H1 (cell line): Measurements from ENCODE around the gene EWSR1. TPM values are rescaled to one million over a fixed set of nuclear protein-coding genes. Genes with fewer than 3 reads are reported as not detected.
A peak's percentile ranks its signal among the peaks of the same experiment; 100 is the strongest.

Experiments
- BACH1 ChIP-seq: IDR thresholded peaks from 2 replicates; pipeline ENCODE4 v1.6.1; 2012; ENCODE audit warnings: low read length, improper control_type of control experiment
- CBX5 ChIP-seq: fragments of 300-800, 300-1000 bp; sonication (generic); IDR thresholded peaks from 2 replicates; pipeline ENCODE4 v1.7.1; 2016; ENCODE audit warnings: antibody characterized with exemption, low read length, low read depth
- CHD7 ChIP-seq: fragments of 300-600 bp; sonication (generic); IDR thresholded peaks from 2 replicates; pipeline ENCODE4 v1.7.1; 2012; ENCODE audit warnings: low read length, moderate library complexity, mild to moderate bottlenecking, inconsistent platforms; ENCODE audit not compliant: insufficient replicate concordance
- EZH2 ChIP-seq: fragments of 200-600 bp; sonication (generic); IDR thresholded peaks from 2 replicates; pipeline ENCODE4 v1.7.1; 2012; ENCODE audit warnings: low read depth, mild to moderate bottlenecking, moderate library complexity, low read length, inconsistent platforms; ENCODE audit not compliant: severe bottlenecking
- KDM1A ChIP-seq: fragments of 200-600, 300-600 bp; sonication (generic); IDR thresholded peaks from 2 replicates; pipeline ENCODE4 v1.7.1; 2016; ENCODE audit warnings: mild to moderate bottlenecking, low read length, borderline replicate concordance
- KDM4A ChIP-seq: IDR thresholded peaks from one replicate; pipeline ENCODE4 v1.7.1; 2012; ENCODE audit warnings: low read depth, mild to moderate bottlenecking, moderate library complexity, low read length, inconsistent platforms; ENCODE audit not compliant: severe bottlenecking
- NRF1 ChIP-seq: IDR thresholded peaks from 2 replicates; pipeline ENCODE4 v1.6.1; 2011; ENCODE audit warnings: mild to moderate bottlenecking, low read depth, low read length, improper control_type of control experiment
- RFX5 ChIP-seq: IDR thresholded peaks from 2 replicates; pipeline ENCODE4 v1.6.1; 2011; ENCODE audit warnings: low read depth, low read length, improper control_type of control experiment, borderline replicate concordance
- SUZ12 ChIP-seq: fragments of 200-600 bp; sonication (generic); IDR thresholded peaks from 2 replicates; pipeline ENCODE4 v1.6.1; 2012; ENCODE audit warnings: mild to moderate bottlenecking, inconsistent platforms, low read length, moderate library complexity, mixed read lengths
- polyA plus RNA-seq, 7 experiments: library from polyadenylated mRNA; depleted of rRNA in 3 of 7; stranded (reverse) in 5 of 7; unstranded in 2 of 7; fragments of >200 nt in 5 of 7; fragments of 200-250 nt in 2 of 7; gene quantifications; 1 replicate in 5 of 7; 2 replicates in 1 of 7; 4 replicates in 1 of 7; pipeline versions ENCODE4 v1.2.1 to v1.2.3, GENCODE V29; 2011 to 2013; ENCODE audit warnings: missing spikeins in 2 of 7, mixed read lengths in 2 of 7
- total RNA-seq: library from RNA; stranded (reverse); fragmentation: NEBNext Ultra II Directional; extraction: Animal tissue kit (Norgen Biotek cat#: 25700); gene quantifications from 2 replicates; pipeline ENCODE4 v1.2.1, GENCODE V29; 2021

The EWSR1 gene
- total and polyA plus RNA-seq, 2 of the 8 experiments (the other 6 are each of a cell fraction or from before 2014, with no cell fraction given): 387 to 930 TPM

- TF ChIP-seq CHD7: no peak
- TF ChIP-seq KDM1A: 0 out of 2 replicates have a peak, but pooled peaks have one; percentile 20
- peak; percentile 86 for TF ChIP-seq SUZ12
- TF ChIP-seq EZH2: peak; percentile 79
- no peak for TF ChIP-seq CBX5
- TF ChIP-seq RFX5: no peak
- TF ChIP-seq KDM4A: peak; percentile 36
- no peak for TF ChIP-seq BACH1
- TF ChIP-seq NRF1: no peak
Observed at GRCh38 chr22:29315286-29316140, 47.4 kb downstream of the EWSR1 start, which contains the start of gene RASL10A (continued).
